HL-60 (cell line): ENCODE results near the gene NOVA2.

Experiments used
- DNase-seq, 2 experiments: peaks; one replicate each; pipeline ENCODE4 v3.0.0-alpha.2; 2010 to 2020; ENCODE audit warnings: low read depth in 1 of 2, low spot score in 1 of 2
- H3K27ac ChIP-seq: fragments of 250-450 bp; sonication (Bioruptor Pico); replicated peaks from 2 replicates; pipeline ENCODE4 v1.5.1; 2020; ENCODE audit warnings: mild to moderate bottlenecking, moderate library complexity
- H3K27me3 ChIP-seq: fragments of 250-450 bp; sonication (Bioruptor Pico); 2 replicates; pipeline ENCODE4 v1.5.1; 2021; ENCODE audit warnings: mild to moderate bottlenecking, moderate library complexity; ENCODE audit not compliant: insufficient read depth, poor library complexity, severe bottlenecking
- H3K4me3 ChIP-seq: replicated peaks from 2 replicates; pipeline ENCODE4 v1.5.1; 2011; ENCODE audit warnings: mild to moderate bottlenecking, control low read depth, low read length; ENCODE audit not compliant: insufficient read depth
- GABPA ChIP-seq: IDR thresholded peaks from 2 replicates; pipeline ENCODE4 v1.6.1; 2012; ENCODE audit warnings: low read depth
- POLR2AphosphoS5 ChIP-seq: IDR thresholded peaks from 2 replicates; pipeline ENCODE4 v1.6.1; 2012; ENCODE audit warnings: low read depth
- SPI1 ChIP-seq: IDR thresholded peaks from 2 replicates; pipeline ENCODE4 v1.6.1; 2012; ENCODE audit warnings: low read depth, mild to moderate bottlenecking, borderline replicate concordance
- TF ChIP-seq, protein P1 (sequence below): IDR thresholded peaks from one replicate; pipeline ENCODE4 v1.5.1; 2011; ENCODE audit warnings: low read length, control low read depth, inconsistent platforms; ENCODE audit not compliant: insufficient read depth
- TF ChIP-seq, protein P2 (sequence below): IDR thresholded peaks from 2 replicates; pipeline ENCODE4 v1.6.1; 2012; ENCODE audit warnings: low read depth; ENCODE audit not compliant: insufficient replicate concordance

NOVA2 gene

DNA sequence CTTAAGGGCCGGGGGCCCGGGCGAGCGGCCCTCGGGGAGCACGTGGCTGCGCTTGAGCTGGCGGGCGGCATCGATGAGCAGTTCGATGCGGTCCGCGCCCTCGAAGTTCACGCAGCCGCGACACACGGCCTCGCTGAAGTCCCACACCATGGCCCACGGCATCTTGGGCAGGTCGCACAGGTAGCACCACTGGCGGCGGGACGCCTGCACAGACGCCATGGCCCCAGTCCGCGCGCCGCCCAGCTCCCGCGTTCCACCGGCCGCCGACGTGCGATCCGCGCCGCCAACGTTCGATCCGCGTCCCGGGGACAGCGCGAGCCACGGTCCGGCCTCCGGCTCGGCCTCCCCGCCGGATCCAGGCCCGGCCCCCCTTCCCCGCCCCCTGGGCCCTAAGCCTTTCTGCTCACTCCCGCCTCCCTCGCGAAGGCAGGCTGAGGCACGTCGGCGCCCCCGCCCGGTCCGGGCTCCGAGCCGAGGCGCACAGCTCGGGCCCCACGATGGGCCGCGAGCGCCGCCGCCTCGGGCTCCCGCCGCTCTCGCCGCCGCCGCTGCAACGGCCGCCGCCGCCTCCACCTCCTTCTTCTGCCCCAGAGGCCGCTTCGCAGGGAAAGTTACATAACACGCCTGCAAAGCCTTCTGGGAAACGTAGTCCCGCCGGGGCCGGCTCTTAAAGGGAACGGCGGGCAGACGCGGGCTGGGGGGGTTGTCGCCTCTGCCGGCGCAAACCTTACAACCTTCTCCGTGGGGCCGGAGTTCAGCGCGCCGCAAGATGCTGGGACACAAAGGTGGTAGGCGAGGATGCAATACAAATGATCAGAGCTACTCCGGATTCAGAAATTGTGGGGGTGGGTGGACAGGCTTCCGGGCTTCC lies 87.9 kb downstream of the NOVA2 start, which contains the start of gene IRF2BP1:
IRF2BP1 (minus strand) TSS at position 586 of the 871 bp plus-strand sequence; CDS start at position 219, 367 bp downstream.
- Histone ChIP-seq H3K27ac (peak within 1 kb of the TSS; percentile 84), H3K4me3 (peak within 1 kb of the TSS; percentile 67), H3K27me3 (no peaks in the 10 kb centered on the region)
- DNase-seq: peak; percentile 82 to 95
- peak; percentile 28; the same call in 1 of the 2 replicates for TF ChIP-seq GABPA
- TF ChIP-seq, protein P1, sequence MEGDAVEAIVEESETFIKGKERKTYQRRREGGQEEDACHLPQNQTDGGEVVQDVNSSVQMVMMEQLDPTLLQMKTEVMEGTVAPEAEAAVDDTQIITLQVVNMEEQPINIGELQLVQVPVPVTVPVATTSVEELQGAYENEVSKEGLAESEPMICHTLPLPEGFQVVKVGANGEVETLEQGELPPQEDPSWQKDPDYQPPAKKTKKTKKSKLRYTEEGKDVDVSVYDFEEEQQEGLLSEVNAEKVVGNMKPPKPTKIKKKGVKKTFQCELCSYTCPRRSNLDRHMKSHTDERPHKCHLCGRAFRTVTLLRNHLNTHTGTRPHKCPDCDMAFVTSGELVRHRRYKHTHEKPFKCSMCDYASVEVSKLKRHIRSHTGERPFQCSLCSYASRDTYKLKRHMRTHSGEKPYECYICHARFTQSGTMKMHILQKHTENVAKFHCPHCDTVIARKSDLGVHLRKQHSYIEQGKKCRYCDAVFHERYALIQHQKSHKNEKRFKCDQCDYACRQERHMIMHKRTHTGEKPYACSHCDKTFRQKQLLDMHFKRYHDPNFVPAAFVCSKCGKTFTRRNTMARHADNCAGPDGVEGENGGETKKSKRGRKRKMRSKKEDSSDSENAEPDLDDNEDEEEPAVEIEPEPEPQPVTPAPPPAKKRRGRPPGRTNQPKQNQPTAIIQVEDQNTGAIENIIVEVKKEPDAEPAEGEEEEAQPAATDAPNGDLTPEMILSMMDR: no peak

DNA sequence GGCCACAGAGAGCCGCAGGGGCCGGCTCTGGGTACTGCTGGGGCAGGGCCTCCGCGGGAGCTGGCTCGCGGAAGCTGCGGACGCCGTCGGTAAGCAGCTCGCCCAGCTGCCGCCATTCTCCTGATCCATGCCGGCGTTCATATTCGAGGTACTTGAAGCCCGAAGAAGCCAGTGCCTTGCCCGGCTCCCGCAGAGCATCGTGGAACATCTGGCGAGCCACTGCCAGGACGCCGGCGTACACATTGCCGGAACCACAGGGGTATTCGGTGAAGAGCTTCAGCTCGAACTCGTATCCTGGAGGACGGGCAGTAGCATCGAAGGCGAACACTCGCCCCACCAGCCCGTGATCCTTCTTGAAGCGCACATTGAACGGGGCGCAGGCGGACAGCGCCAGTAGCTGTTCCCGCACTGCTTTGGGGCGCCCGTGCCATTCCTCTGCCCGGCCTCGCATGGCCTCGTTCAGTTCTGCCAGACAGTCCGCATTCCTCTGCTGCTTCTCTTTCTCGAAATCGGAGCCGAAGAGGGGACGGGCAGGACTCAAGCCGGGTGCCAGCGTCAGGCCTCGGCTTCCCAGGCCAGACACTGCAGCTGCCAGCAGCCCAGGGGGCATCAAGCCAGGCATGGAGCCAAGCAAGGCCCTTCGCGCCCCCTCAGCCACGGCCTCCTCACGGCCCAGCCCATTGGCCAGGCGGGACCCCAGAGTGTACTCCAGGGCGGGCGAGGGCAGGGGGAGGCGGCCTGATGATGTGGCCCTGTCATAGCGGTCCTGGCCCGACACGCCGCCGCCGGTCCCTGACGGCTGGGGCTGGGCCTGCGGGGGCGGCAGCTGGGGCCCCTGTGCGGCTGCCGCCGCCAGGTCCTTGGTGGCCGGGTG lies 88.7 kb downstream of the NOVA2 start:
- H3K4me3 ChIP-seq: peak overlapping the region; percentile 67
- TF ChIP-seq POLR2AphosphoS5 (0 out of 2 replicates have a peak, but pooled peaks have one; percentile 9), GABPA (no peak)
- TF ChIP-seq, protein P2, sequence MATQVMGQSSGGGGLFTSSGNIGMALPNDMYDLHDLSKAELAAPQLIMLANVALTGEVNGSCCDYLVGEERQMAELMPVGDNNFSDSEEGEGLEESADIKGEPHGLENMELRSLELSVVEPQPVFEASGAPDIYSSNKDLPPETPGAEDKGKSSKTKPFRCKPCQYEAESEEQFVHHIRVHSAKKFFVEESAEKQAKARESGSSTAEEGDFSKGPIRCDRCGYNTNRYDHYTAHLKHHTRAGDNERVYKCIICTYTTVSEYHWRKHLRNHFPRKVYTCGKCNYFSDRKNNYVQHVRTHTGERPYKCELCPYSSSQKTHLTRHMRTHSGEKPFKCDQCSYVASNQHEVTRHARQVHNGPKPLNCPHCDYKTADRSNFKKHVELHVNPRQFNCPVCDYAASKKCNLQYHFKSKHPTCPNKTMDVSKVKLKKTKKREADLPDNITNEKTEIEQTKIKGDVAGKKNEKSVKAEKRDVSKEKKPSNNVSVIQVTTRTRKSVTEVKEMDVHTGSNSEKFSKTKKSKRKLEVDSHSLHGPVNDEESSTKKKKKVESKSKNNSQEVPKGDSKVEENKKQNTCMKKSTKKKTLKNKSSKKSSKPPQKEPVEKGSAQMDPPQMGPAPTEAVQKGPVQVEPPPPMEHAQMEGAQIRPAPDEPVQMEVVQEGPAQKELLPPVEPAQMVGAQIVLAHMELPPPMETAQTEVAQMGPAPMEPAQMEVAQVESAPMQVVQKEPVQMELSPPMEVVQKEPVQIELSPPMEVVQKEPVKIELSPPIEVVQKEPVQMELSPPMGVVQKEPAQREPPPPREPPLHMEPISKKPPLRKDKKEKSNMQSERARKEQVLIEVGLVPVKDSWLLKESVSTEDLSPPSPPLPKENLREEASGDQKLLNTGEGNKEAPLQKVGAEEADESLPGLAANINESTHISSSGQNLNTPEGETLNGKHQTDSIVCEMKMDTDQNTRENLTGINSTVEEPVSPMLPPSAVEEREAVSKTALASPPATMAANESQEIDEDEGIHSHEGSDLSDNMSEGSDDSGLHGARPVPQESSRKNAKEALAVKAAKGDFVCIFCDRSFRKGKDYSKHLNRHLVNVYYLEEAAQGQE: no peak
- TF ChIP-seq, protein P1: no peak
- DNase-seq: no peak
- no peaks in the 10 kb centered on the region for H3K27me3 ChIP-seq
- H3K27ac ChIP-seq: peak overlapping the region; percentile 84; the same call in 1 of the 2 replicates

DNA sequence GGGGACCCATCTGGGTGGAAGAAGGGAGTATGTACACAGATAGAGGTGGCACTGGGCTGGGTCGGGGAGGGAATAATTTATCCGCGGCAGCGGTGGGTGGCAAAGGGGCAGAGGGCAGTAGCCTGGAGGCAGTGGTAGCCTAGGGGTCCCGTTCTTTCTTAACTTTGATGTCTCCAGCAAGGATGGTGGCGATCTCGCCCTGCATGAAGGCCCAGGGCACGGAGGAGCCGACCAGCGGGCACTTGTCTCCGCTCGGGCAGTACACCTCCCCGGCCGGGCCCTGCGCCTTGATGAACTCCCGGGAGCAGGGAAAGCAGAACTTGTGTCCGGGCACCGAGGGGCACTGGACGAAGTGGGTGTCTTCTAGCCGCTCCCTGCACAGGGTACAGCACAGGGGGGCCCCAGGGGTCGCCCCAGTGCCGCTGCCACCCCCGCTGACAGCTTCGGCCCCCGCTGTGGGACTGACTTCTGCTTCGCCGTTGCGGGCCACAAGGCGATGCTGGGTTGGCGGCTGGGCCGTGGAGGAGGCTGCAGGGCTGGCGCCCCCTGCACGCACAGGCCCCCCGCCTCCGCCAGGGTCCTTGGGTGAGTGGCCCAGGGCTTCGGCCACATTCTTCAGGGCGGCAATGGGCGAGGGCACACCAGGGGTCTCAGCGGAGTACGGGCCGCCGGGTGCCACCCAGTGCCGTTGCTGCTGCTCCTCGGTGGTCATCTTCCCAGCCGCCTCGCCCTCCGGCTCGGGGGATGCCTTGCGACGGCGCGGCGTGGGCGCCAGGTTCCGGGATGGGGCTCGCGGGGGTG lies 89.6 kb downstream of the NOVA2 start:
- no peak for DNase-seq
- no peak overlapping the region for H3K27ac ChIP-seq
- peaks cover 2% of the 10 kb centered on the region for H3K27me3 ChIP-seq
- H3K4me3 ChIP-seq: no peak overlapping the region
- no peak for TF ChIP-seq POLR2AphosphoS5
- no peak for TF ChIP-seq SPI1
- TF ChIP-seq, protein P2: no peak
- no peak for TF ChIP-seq GABPA
- TF ChIP-seq, protein P1: no peak
